ENCODE measurements around the gene FCER1A. TPM values are rescaled to one million over a fixed set of nuclear protein-coding genes. Genes with fewer than 3 reads are reported as not detected.

FCER1A gene
- total RNA-seq, 1 experiment from 2014 or later = not detected

GRCh38 chr1:159291424-159291823, 10.7 kb upstream of the FCER1A start:
- intact Hi-C loops (cut with micrococcal nuclease; ENCODE audit: unreplicated experiment) = no loop called here
- Histone ChIP-seq H4K20me1 (ENCODE audit: insufficient read depth) (no peaks in the 10 kb centered on the region), H3K79me2 (ENCODE audit: low read depth) (no peaks in the 10 kb centered on the region), H3K4me1 (replicated peaks; ENCODE audit: insufficient read depth) (no peaks in the 10 kb centered on the region), H2AFZ (no peak overlapping the region), H3K4me2 (no peak overlapping the region), H3K4me3 (no peak overlapping the region), H3K27ac (no peak overlapping the region), H3K27me3 (ENCODE audit: insufficient read depth, low read depth) (no peaks in the 10 kb centered on the region), H3K9me3 (ENCODE audit: insufficient read depth, low read depth) (no peaks in the 10 kb centered on the region), H3K36me3 (ENCODE audit: low read depth) (no peaks in the 10 kb centered on the region), H3K9me2 (ENCODE audit: insufficient read depth) (no peaks in the 10 kb centered on the region), H3F3A (ENCODE audit: insufficient read depth, low read depth) (no peaks in the 10 kb centered on the region)
- CTCF ChIA-PET = no interaction called here
- DNase-seq = no peak
- no TSS peak for BruUV-seq (replicated peaks)
- TF ChIP-seq CTCF (conservative IDR thresholded peaks at IDR 0.05) (no peak), EZH2 (IDR thresholded peaks at IDR 0.05; ENCODE audit: low read depth) (no peak)
- POLR2A ChIA-PET (ENCODE audit: unreplicated experiment) = no interaction called here

GRCh38 chr1:159296706-159297375, 5.3 kb upstream of the FCER1A start:
- ChIA-PET CTCF (no interaction called here), POLR2A (ENCODE audit: unreplicated experiment) (no interaction called here)
- H3K9me3 ChIP-seq (ENCODE audit: insufficient read depth, low read depth) = no peaks in the 10 kb centered on the region
- H3F3A ChIP-seq (ENCODE audit: insufficient read depth, low read depth) = no peaks in the 10 kb centered on the region
- H3K9me2 ChIP-seq (ENCODE audit: insufficient read depth) = no peaks in the 10 kb centered on the region
- intact Hi-C loops (cut with micrococcal nuclease; ENCODE audit: unreplicated experiment) = no loop called here
- no peak overlapping the region for H3K27ac ChIP-seq
- no peak for TF ChIP-seq EZH2 (IDR thresholded peaks at IDR 0.05; ENCODE audit: low read depth)
- TF ChIP-seq CTCF (conservative IDR thresholded peaks at IDR 0.05) = no peak
- H3K4me1 ChIP-seq (replicated peaks; ENCODE audit: insufficient read depth) = no peaks in the 10 kb centered on the region
- H3K27me3 ChIP-seq (ENCODE audit: insufficient read depth, low read depth) = no peaks in the 10 kb centered on the region; the same call in 1 of the 2 replicates
- H2AFZ ChIP-seq = no peak overlapping the region
- no peak overlapping the region for H3K4me2 ChIP-seq
- H4K20me1 ChIP-seq (ENCODE audit: insufficient read depth) = no peaks in the 10 kb centered on the region
- no peak overlapping the region for H3K4me3 ChIP-seq
- BruUV-seq (replicated peaks) = no TSS peak
- H3K79me2 ChIP-seq (ENCODE audit: low read depth) = no peaks in the 10 kb centered on the region
- DNase-seq = no peak
- H3K36me3 ChIP-seq (ENCODE audit: low read depth) = no peaks in the 10 kb centered on the region

GRCh38 chr1:159300146-159300545, 2.0 kb upstream of the FCER1A start:
- no TSS peak for BruUV-seq (replicated peaks)
- CTCF ChIA-PET = no interaction called here
- H2AFZ ChIP-seq = no peak overlapping the region
- POLR2A ChIA-PET (ENCODE audit: unreplicated experiment) = no interaction called here
- TF ChIP-seq EZH2 (IDR thresholded peaks at IDR 0.05; ENCODE audit: low read depth) = no peak
- no peak for TF ChIP-seq CTCF (conservative IDR thresholded peaks at IDR 0.05)
- no peaks in the 10 kb centered on the region for H3K4me1 ChIP-seq (replicated peaks; ENCODE audit: insufficient read depth)
- no peak overlapping the region for H3K4me2 ChIP-seq
- no peak overlapping the region for H3K4me3 ChIP-seq
- no peaks in the 10 kb centered on the region for H3K79me2 ChIP-seq (ENCODE audit: low read depth)
- DNase-seq = no peak
- no peaks in the 10 kb centered on the region for H3K9me2 ChIP-seq (ENCODE audit: insufficient read depth)
- no peaks in the 10 kb centered on the region for H4K20me1 ChIP-seq (ENCODE audit: insufficient read depth)
- H3K9me3 ChIP-seq (ENCODE audit: insufficient read depth, low read depth) = no peaks in the 10 kb centered on the region
- H3F3A ChIP-seq (ENCODE audit: insufficient read depth, low read depth) = no peaks in the 10 kb centered on the region
- intact Hi-C loops (cut with micrococcal nuclease; ENCODE audit: unreplicated experiment) = no loop called here
- H3K27me3 ChIP-seq (ENCODE audit: insufficient read depth, low read depth) = no peaks in the 10 kb centered on the region; the same call in 1 of the 2 replicates
- no peak overlapping the region for H3K27ac ChIP-seq
- no peaks in the 10 kb centered on the region for H3K36me3 ChIP-seq (ENCODE audit: low read depth)
